HEK293 (cell line): ENCODE results near the gene ABCB11.

Experiments
- CTCF ChIA-PET: fragments of 350-600 bp; formaldehyde crosslinking; extraction: SDS; loops from one replicate; lab custom pipeline; 2021; ENCODE audit warnings: antibody characterized with exemption; lab: Yijun Ruan, JAX
- POLR2A ChIA-PET: fragments of 300-600 bp; formaldehyde crosslinking; extraction: SDS; loops from one replicate; lab custom pipeline; 2020; ENCODE audit warnings: antibody characterized with exemption, inconsistent platforms; lab: Yijun Ruan, JAX
- H3K27ac ChIP-seq: fragments of 200-500 bp; sonication (Bioruptor generic); 2 replicates; pipeline ENCODE4 v1.5.1; 2014; ENCODE audit warnings: low read depth, low read length, control low read depth, inconsistent platforms; ENCODE audit errors: extremely low read depth
- H3K36me3 ChIP-seq, 2 experiments: fragments of 200-500 bp in 1 of 2; sonication (Bioruptor generic) in 1 of 2; 1 replicate in 1 of 2; 2 replicates in 1 of 2; pipeline ENCODE4 v1.5.1; 2014 to 2017; ENCODE audit warnings: inconsistent platforms in 2 of 2, low read length in 2 of 2; ENCODE audit not compliant: control insufficient read depth in 2 of 2, insufficient read depth in 1 of 2
- H3K4me1 ChIP-seq: fragments of 200-500 bp; sonication (Bioruptor generic); 2 replicates; pipeline ENCODE4 v1.5.1; 2014; ENCODE audit warnings: mild to moderate bottlenecking, low read length, inconsistent platforms; ENCODE audit not compliant: control insufficient read depth, insufficient read depth
- H3K4me3 ChIP-seq: 2 replicates; pipeline ENCODE4 v1.5.1; 2011; ENCODE audit warnings: low read depth, mild to moderate bottlenecking, control low read depth, low read length, moderate library complexity
- H3K9me3 ChIP-seq: fragments of 200-500 bp; sonication (Bioruptor generic); 2 replicates; pipeline ENCODE4 v1.5.1; 2014; ENCODE audit warnings: low read depth, low read length, inconsistent platforms; ENCODE audit not compliant: control insufficient read depth, insufficient read depth
- KLF7 ChIP-seq: fragments of 450-650 bp; formaldehyde crosslinking; IDR thresholded peaks from 2 replicates; pipeline ENCODE4 v1.5.1; 2016; ENCODE audit warnings: missing biosample characterization, missing genetic modification characterization, borderline replicate concordance
- KLF8 ChIP-seq: fragments of 450-650 bp; formaldehyde crosslinking; IDR thresholded peaks from 2 replicates; pipeline ENCODE4 v1.5.1; 2016; ENCODE audit warnings: missing biosample characterization, missing genetic modification characterization
- PRDM4 ChIP-seq: fragments of 450-650 bp; formaldehyde crosslinking; IDR thresholded peaks from 2 replicates; pipeline ENCODE4 v1.5.1; 2017; ENCODE audit warnings: missing biosample characterization, missing genetic modification characterization
- SETDB1 ChIP-seq: IDR thresholded peaks from one replicate; pipeline ENCODE4 v1.6.1; 2017; ENCODE audit warnings: mild to moderate bottlenecking, low read length, moderate library complexity, mixed read lengths; ENCODE audit not compliant: insufficient read length
- ZBTB8A ChIP-seq: fragments of 450-650 bp; formaldehyde crosslinking; IDR thresholded peaks from 2 replicates; pipeline ENCODE4 v1.5.1; 2016; ENCODE audit warnings: missing biosample characterization, missing genetic modification characterization
- ZFP3 ChIP-seq: fragments of 450-650 bp; formaldehyde crosslinking; IDR thresholded peaks from 2 replicates; pipeline ENCODE4 v1.5.1; 2016; ENCODE audit warnings: low read depth, missing biosample characterization, missing genetic modification characterization
- ZNF18 ChIP-seq: fragments of 450-650 bp; formaldehyde crosslinking; IDR thresholded peaks from 2 replicates; pipeline ENCODE4 v1.5.1; 2016; ENCODE audit warnings: missing biosample characterization, missing genetic modification characterization
- ZNF19 ChIP-seq: fragments of 450-650 bp; formaldehyde crosslinking; IDR thresholded peaks from 2 replicates; pipeline ENCODE4; 2016; ENCODE audit warnings: missing biosample characterization, missing genetic modification characterization, low read depth
- ZNF280D ChIP-seq: fragments of 450-650 bp; formaldehyde crosslinking; IDR thresholded peaks from 2 replicates; pipeline ENCODE4 v1.5.1; 2016; ENCODE audit warnings: missing biosample characterization, missing genetic modification characterization
- ZNF302 ChIP-seq: fragments of 450-650 bp; formaldehyde crosslinking; IDR thresholded peaks from 2 replicates; pipeline ENCODE4 v1.5.1; 2016; ENCODE audit warnings: missing biosample characterization, missing genetic modification characterization, low read depth
- ZNF350 ChIP-seq: fragments of 450-650 bp; formaldehyde crosslinking; IDR thresholded peaks from 2 replicates; pipeline ENCODE4 v1.5.0; 2017; ENCODE audit warnings: missing biosample characterization, mild to moderate bottlenecking, missing genetic modification characterization
- ZNF670 ChIP-seq: fragments of 450-650 bp; formaldehyde crosslinking; IDR thresholded peaks from 2 replicates; pipeline ENCODE4 v1.5.1; 2016; ENCODE audit warnings: missing biosample characterization, missing genetic modification characterization, low read depth
- ZNF701 ChIP-seq: fragments of 450-650 bp; formaldehyde crosslinking; IDR thresholded peaks from 2 replicates; pipeline ENCODE4 v1.5.1; 2016; ENCODE audit warnings: missing biosample characterization, missing genetic modification characterization
- ZNF747 ChIP-seq: fragments of 450-650 bp; formaldehyde crosslinking; IDR thresholded peaks from 2 replicates; pipeline ENCODE4 v1.5.1; 2016; ENCODE audit warnings: missing biosample characterization, missing genetic modification characterization
- ZSCAN23 ChIP-seq: fragments of 450-650 bp; formaldehyde crosslinking; IDR thresholded peaks from 2 replicates; pipeline ENCODE4 v1.5.1; 2016; ENCODE audit warnings: missing biosample characterization, missing genetic modification characterization

The ABCB11 gene

GRCh38 chr2:168930242-168930641 lies 100.9 kb downstream of the ABCB11 start:
- Histone ChIP-seq H3K36me3 (no peaks in the 10 kb centered on the region), H3K27ac (no peak overlapping the region), H3K9me3 (no peaks in the 10 kb centered on the region), H3K4me3 (no peak overlapping the region), H3K4me1 (no peaks in the 10 kb centered on the region)
- no peak for TF ChIP-seq ZSCAN23
- TF ChIP-seq ZFP3 (tag by site-specific recombination): no peak
- no peak for TF ChIP-seq SETDB1
- no peak for TF ChIP-seq ZNF670 (tag by site-specific recombination)
- TF ChIP-seq KLF8 (tag by site-specific recombination): no peak
- TF ChIP-seq ZNF701 (tag by site-specific recombination): no peak
- TF ChIP-seq ZNF747: no peak
- TF ChIP-seq ZNF350 (tag by site-specific recombination): no peak
- TF ChIP-seq ZNF280D: no peak
- TF ChIP-seq KLF7: no peak
- TF ChIP-seq ZNF18 (tag by site-specific recombination): no peak
- no peak for TF ChIP-seq ZBTB8A (tag by site-specific recombination)
- ChIA-PET POLR2A (no interaction called here), CTCF (interaction anchor here (0.8 to 1.3 kb wide), 4 partner anchors 9 to 117 kb away, joined by 3 read pairs; no protein-coding TSS in a partner anchor)

GRCh38 chr2:168929031-168929430 lies 102.1 kb downstream of the ABCB11 start:
- no peaks in the 10 kb centered on the region for H3K36me3 ChIP-seq
- CTCF ChIA-PET: interaction anchor here (1.2 to 1.3 kb wide), 2 partner anchors 8 to 14 kb away, joined by 3 read pairs; no protein-coding TSS in a partner anchor
- no peak overlapping the region for H3K27ac ChIP-seq
- H3K4me1 ChIP-seq: no peaks in the 10 kb centered on the region
- H3K4me3 ChIP-seq: no peak overlapping the region
- no peaks in the 10 kb centered on the region for H3K9me3 ChIP-seq
- no peak for TF ChIP-seq ZNF302 (tag by site-specific recombination)
- TF ChIP-seq PRDM4 (tag by site-specific recombination): no peak
- TF ChIP-seq ZNF19 (tag by site-specific recombination): no peak
- POLR2A ChIA-PET: no interaction called here
